Ramos (cell line): ENCODE results near the gene BMP3.

ENCODE experiments used
- in situ Hi-C: fragments of 300-500 bp; cut with MboI; formaldehyde crosslinking; loops from one replicate; pipeline ENCODE4 v1.14.3; 2022; ENCODE audit warnings: low sequenced_read_pairs; ENCODE audit not compliant: unreplicated experiment

BMP3 gene

DNA sequence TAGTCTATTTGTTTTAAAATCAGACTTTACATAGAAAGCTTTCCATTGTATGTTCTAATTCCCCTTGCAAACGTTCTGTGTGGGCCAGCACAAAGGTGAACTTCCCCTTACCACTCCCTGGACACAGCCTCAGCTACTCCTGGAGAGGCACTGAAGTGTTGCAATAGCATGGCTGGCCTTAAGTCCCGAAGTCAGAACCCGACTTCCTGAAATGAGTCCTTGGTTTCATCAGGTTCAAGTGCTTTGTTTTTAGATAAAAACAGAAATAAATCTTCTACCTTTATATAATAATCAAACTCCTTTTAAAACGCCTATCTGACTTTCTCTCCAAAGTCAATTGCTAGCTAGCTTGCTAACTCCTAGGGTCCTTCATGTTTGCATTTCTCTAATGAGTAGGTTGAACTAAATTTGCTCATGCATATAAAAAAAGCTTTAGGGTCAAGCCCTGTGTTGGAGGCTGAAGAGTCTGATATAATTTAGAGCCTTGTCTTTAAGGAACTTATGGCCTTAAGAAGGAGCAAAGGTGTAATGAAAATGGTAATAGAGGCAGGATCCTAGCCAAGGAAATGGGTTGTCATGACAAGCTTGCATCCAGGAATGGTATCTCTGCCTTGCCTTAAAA, 9.0 kb downstream of the BMP3 start:
- in situ Hi-C loops, result loop anchor here (10.0 kb wide), 1 partner anchor 425 kb away; no protein-coding TSS in a partner anchor

DNA sequence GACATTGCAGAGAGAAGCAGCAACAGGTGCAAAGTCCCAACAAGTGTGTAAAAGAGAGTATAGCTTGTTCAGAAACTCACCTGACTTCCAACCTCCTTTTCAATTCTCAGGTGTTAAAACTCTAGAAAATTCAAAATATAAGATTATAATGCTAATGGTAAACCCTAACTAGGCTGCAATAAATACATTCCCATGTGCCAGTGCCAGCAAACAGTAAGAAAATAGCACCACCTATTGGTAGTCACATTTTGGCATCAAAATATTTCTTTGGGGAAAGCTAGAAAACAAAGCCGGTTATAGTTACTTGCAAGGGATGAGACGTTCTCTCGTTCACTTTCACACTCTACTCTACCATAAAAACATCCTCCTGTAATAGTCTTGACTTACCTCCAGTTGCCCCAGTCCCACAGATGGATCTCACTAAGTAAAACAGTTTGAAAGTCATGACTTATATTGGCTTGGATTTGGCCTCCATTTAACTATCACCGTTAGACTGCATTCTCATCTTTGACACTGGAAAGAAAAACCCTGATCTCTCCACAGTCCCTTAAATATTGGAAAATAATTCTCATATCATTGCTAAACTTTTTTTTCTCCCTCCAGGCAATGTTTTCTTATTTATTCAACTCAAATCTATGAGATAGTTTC, 9.6 kb downstream of the BMP3 start:
- in situ Hi-C loops, result loop anchor here (5.0 kb wide), 1 partner anchor 678 kb away; no protein-coding TSS in a partner anchor

DNA sequence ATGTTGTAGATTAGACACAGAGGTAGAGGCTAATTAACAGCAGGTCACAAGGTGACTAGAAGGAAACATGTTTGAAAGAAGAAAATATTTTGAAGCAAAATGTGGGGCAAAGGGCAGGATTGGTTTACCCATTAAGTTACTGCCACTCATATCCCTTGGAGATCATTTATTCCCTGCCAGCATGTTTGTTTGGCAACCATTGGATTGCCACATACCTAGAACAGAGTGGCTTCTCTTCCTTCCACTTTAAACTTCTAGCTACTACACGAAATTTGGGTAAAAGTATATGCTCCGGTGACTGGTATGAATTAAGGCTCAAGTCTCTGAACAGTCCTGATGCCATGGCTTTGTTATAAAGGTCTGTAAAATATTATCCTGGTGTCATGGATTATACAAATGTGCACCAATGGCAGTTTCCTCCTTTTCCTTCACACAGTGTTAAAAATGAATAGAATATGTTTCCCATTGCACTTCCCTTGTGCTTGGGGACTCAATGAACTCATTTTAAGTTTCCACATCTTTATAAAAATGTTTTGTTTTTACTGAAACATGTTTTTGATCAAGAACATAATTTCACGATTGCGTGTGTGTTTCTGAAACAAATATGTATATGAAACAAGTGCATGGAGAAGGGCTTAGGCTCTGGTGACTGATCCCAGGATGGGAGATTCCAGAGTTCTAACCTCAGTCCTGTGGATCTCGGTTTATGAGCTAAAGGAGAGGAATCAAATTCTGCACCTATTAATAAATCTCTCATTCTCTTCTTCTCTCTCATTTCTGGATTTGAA, 12.3 kb downstream of the BMP3 start:
- in situ Hi-C loops, result loop anchor here (5.0 kb wide), 1 partner anchor 680 kb away; no protein-coding TSS in a partner anchor

DNA sequence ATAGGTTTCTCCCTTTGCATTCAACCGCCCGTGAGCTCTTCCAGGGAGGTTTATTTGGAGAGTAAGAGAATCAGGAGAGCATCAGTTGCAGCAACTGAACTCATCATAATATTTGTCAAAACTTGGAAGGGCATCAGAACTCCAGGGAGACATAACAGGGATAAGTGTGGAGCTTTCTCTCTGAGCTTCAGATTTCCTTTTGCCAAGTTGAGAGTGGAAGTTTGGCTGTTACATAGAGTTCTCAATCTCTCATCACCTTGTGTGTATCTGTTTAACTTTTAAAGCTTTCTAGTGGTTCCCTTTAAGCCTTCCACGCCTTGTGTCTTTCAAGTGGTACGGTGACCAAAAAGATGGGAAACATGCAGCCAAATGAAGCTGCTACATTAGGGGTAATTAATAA, 18.8 kb downstream of the BMP3 start:
- in situ Hi-C loops, result no loop called here

DNA sequence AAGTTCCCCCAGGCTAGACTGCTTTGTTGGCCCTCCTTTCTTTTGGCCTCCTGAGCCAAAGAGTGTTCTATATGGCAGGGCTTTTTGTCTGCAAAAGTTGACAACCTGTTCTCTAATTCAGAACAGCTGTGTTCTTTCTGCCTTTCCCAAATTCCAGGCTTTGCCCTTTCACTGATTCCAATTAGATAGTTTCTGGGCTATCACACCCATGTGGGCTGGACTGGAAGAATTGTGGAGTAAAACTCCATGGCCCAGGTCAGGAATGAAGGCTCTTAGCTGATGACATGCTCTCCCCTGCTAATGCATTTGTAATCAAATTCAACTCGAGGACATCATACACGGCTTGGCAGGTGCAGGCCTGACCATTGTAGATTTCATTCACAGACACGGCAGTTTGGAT, 19.4 kb downstream of the BMP3 start:
- in situ Hi-C loops, result loop anchor here (25.0 kb wide), 1 partner anchor 863 kb away; the partner anchor contains the start of gene PRDM8

DNA sequence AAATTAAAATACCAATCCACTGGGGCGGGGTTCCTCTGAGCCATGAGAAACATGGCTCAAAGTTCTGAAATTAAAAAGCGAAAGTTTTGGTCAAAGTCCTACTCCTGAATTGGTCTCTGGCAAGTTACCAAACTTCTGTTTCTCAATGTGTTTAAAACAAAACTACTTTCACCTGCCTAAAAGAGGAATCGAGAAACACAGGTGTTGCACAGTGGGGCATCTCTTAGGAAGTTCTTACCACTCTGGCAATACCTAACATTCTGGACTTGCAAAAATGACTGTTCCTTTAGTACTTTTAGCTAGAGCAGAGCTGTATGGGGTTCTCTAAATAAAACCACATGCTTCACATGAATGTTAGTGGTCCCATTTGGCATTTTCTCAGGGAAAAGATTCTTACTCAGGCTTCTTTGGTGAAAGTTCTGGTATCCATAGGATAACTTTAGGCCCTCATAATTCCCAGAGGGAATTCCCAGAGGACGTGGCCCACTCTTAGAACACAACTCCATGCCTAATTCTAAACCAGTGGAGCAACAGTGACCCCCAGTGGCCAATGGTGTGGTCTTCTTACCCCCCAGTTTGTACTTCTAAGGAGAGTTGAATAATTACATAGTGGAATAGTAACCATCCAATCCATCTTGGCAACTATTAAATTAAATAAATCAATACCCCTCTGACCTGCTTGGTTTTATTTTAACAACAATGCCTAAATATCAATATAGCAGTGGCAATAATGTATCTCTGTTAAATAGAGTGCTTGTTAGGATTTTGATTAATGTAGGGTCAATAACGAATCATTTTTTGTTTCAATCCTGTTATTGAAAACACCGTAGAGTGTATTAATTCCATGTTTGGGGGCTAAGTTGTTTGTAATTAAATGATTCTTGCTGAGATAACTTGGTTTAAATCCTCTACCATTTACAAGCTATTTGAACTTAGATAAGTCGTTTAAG, 21.9 kb downstream of the BMP3 start:
- in situ Hi-C loops, result loop anchor here (25.0 kb wide), 1 partner anchor 865 kb away; the partner anchor contains the start of gene PRDM8

DNA sequence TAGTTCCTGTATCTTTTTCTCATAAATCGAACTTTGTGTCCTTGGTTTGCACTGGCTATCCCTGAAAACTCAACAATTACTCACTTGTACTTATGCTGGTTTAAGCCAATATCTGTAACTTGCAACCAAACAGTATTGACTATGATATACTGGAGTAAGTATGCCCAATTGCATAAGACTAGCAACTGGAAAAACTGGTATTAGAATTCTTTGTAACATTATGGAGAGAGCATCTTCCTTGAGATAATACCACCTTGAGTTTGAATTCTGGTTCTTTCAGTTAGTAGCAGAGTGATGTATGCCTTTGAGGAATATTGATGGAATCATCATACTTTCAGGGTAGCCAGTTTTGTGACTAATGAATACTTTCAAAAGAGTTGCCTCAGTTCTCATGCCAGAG, 28.1 kb downstream of the BMP3 start:
- in situ Hi-C loops, result loop anchor here (25.0 kb wide), 1 partner anchor 871 kb away; the partner anchor contains the start of gene PRDM8

DNA sequence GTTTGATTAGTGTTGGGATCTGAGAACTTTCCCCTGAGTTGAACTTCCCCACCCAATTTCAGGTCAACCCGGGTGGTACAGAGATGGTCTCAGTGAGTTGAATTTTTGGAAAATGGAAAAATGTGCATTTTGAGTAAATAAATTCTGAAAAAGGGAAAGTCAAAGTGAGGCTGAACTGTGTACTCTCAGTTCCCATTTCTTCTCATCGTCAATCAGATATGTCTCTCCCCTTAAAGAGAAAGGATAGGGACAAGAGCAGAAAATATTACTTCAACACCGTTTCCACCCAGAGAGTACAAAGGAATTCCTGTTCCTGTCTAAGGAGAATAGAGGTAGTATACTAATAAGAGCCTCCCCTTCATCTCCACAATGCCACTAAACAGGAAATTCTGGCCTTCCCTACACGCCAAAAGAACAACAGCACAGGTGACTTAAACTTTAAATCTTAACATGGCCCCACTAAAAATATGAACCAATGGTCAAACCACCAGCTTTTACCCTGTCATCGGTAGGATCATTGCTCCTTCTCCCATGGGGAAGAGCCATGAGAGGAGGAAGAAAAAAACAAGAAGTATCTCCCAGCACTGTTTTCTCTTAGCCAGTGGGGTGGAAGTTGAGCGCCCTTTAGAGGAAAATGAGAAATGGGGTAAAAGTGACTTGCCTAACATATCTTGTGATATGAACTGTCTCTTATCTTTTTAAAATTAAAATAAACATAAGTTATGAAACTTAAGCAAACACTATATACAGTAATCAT, 30.3 kb downstream of the BMP3 start:
- in situ Hi-C loops, result loop anchor here (10.0 to 25.0 kb wide), 2 partner anchors 294 to 873 kb away; partner anchors contain the start of gene PRDM8

DNA sequence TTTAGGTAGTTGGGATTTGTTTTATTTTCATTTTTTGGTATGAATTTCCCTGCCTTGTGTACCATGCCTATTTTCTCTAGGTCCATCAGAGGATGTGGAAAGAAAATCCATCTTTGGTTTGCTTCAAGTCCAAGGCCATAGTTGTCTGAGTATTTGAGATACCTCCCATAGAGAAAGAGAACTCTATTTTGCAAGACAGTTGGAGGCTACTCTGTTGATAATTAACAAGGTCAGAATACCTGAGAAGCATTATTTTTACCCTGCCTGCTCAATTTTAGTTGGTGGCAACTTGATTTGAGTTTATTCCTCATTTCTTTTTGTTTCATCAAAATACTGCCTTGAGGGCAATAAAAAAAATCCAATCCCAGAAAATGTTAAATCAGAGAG, 30.8 kb downstream of the BMP3 start:
- in situ Hi-C loops, result loop anchor here (10.0 to 25.0 kb wide), 2 partner anchors 293 to 874 kb away; partner anchors contain the start of gene PRDM8

DNA sequence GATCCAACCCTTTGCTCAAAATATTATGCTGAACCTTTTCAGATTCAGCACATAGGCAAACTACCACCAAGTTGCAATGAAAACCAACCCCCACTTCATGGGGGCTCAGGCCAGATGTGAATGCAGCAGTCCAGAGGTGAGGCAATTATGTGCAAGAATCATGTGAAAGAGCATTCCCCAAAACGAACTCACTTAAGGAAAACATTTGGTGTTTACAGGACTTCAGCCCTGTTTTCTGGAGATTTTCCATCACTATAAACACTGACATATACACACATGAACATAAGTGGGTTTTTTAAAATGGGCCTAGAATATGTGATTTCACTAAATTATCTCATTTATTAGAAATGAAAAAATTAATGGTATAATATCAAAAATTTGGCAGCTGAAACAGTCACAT, 31.5 kb downstream of the BMP3 start:
- in situ Hi-C loops, result loop anchor here (10.0 to 25.0 kb wide), 2 partner anchors 293 to 875 kb away; partner anchors contain the start of gene PRDM8

DNA sequence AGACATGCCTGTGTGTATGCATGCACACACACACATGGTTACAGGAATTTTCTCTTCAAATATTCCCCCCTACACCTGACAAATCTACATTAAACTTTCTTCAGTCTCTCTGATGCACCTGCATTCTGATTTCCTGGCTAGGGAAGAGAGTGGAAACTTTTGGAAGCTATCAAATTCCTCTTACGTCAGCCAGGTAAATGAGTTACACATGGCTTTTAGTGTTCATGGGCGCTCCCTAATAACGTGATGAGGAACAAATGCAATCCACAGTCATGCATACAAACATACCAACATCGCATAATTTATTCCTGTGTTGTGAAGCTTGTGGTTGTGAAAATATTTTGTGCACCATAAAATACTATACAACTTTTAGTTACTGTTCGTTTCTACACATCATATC, 34.9 kb downstream of the BMP3 start:
- in situ Hi-C loops, result loop anchor here (10.0 to 25.0 kb wide), 2 partner anchors 289 to 878 kb away; partner anchors contain the start of gene PRDM8

DNA sequence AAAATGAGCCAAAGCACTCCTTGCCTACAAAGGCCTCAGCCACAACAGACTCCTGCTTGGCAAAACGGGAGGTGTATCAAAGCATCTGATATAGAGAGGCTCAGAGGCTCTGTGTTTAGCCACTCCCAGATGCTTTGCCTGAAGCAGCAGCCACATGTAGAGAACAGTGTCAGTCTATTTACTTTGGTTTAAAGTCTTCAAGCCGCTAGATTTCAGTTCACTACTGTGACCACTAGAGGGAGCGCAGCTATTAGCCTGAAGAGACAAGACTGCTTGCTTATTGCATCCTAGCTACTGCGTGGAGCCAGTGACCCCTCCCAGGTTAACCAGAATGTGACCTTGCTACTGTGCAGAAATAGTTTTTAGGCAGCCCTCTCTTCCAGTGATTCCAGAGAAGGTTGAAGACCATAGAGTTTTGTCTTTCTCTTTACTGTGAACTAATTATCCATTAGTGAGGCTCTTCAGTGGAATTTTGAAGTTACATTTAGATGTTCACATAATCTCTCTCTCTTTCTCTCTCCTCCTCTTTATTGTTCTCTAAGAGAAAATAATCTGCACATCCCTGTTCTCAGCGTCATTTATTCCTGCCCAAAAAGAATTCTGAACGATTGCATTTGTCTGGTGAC, 39.3 kb downstream of the BMP3 start:
- in situ Hi-C loops, result loop anchor here (10.0 to 25.0 kb wide), 2 partner anchors 285 to 883 kb away; partner anchors contain the start of gene PRDM8

DNA sequence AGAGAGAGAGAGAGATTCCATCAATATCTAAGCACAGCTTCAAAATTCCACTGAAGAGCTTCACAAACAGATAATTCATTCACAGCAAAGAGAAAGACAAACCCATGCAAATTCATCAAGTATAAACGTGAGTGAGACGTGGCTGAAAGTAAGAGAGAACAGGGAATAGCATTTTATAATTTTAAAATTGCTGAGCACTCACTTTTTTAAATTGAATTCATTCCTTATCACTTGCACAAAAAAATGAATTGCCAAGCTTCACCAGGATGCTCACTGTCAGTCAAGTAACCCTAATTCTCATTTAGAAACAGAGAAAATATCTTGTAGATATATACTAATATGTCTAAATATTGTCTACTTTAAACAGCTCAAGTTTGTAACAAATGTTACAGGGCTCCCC, 40.5 kb downstream of the BMP3 start:
- in situ Hi-C loops, result loop anchor here (25.0 kb wide), 1 partner anchor 884 kb away; the partner anchor contains the start of gene PRDM8

DNA sequence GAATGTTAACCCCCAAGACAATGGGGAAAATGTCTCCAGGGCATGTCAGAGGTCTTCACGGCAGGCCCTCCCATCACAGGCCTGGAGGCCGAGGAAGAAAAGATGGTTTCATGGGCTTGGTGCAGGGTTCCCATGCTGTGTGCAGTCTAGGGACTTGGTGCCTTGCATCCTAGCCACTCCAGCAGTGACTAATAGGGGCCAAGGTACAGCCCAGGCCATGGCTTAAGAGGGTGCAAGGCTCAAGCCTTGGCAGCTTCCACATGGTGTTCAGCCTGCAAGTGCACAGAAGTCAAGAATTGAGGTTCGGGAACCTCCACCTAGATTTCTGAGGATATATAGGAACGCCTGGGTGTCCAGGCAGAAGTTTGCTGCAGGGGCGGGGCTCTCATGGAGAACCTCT, 50.6 kb downstream of the BMP3 start:
- in situ Hi-C loops, result no loop called here

DNA sequence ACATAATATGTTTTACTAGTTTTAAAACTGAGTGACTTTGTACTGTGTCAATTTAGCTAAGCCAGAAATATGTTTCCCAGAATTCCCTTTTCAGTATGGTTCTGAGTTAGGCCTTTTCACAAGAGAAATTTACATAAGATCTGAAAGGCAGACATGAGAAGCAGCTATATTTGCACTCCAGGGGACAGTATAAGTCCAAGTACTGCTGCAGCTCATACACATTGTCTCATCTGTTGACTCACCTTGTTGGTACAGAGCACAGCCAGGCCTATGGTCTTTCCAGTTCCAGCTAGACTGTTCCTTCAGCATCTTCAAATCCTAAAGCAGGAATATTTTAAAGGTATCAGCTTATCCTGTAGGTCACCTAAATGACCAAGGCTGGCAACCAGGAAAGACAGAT, 53.5 kb downstream of the BMP3 start:
- in situ Hi-C loops, result no loop called here

DNA sequence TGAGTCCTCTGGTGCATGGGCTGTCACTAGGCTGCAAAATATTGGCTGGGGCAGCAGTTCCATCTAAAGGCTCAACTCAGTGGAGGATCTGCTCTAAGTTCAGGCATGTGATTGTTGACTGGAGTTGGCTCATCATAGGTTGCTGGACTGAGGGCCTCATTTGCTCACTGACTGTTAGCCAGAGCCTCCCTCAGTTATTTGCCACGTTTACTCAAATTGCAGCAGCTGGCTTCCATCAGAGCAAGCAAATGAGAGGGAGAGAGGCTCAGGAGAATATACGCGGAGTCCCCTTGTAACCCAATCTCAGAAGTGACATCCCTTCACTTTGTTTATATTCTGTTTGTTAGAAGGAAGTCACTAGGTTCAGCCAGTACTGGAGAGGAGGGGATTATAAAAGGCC, 54.1 kb downstream of the BMP3 start:
- in situ Hi-C loops, result no loop called here

DNA sequence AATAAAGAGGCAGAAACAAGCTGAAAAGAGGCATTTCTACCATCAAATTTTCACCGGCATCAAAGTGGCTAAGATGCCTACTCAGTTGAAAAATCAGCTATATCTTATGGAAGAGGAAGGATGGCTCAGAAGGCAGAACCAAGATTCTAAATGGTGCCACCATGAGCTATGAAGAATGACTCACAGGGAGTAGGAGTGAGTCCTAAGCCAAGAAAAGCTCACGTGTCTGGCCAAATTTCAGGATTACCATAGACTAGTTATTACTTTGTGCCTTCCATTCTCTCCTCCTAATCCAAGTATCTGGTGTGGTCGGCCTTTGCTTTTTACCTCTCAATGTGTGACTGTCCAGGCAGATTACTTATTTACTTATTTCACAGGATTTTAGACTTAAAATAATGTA, 54.8 kb downstream of the BMP3 start:
- in situ Hi-C loops, result no loop called here

DNA sequence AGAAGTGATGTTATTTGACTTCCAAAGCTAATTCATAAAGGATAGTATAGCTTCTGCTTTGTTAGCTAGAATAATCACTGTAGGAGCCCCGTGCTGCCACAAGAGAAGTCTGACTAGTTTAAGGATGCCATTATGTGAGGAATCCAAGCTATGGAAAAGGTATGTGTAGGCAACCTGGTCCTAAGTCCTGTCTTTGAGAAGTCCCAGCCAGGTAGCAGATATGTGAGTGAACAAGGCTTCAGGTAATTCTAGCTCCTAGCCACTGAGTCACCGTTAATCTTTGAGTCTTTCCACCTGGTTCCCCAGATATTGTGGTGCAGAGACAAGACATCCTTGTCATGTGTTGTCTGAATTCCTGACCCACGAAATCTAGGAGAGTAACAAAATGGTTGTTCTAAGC, 55.5 kb downstream of the BMP3 start:
- in situ Hi-C loops, result no loop called here
